Activated T-cell treated with anti-CD3 and anti-CD28 coated beads, Interleukin-2, amount 50 U/mL, for 72 hours (primary cell): ENCODE results near the gene ZNF835. TPM values are rescaled to one million over a fixed set of nuclear protein-coding genes. Genes with fewer than 3 reads are reported as not detected.

ENCODE experiments used
- ATAC-seq, 2 donors: fragments of 150-1000 bp; cut with Tn5 transposase; replicated peaks in 1 of 2; 2 replicates each; pipeline ENCODE4 v1.10.0; 2021; ENCODE audit warnings: moderate library complexity in 2 of 2, mild to moderate bottlenecking in 1 of 2
- DNase-seq, 2 donors: peaks; one replicate each; pipeline ENCODE4 v3.0.0; 2021 to 2022; ENCODE audit warnings: mixed read lengths in 1 of 2
- H3K27ac Mint-ChIP-seq: one replicate; pipeline ENCODE4 v1.8.0; 2022; ENCODE audit warnings: mild to moderate bottlenecking, moderate library complexity, mixed read lengths
- H3K27me3 Mint-ChIP-seq: one replicate; pipeline ENCODE4 v1.8.0; 2022; ENCODE audit warnings: low read depth, mixed read lengths
- H3K36me3 Mint-ChIP-seq, 2 donors: one replicate each; pipeline ENCODE4 v1.8.0; 2022; ENCODE audit warnings: mixed read lengths in 2 of 2, mild to moderate bottlenecking in 1 of 2; ENCODE audit not compliant: insufficient read depth in 2 of 2
- H3K4me1 Mint-ChIP-seq: one replicate; pipeline ENCODE4 v1.8.0; 2022; ENCODE audit warnings: low read depth, mixed read lengths
- H3K4me3 Mint-ChIP-seq, 2 donors: one replicate each; pipeline ENCODE4 v1.8.0; 2022; ENCODE audit warnings: mild to moderate bottlenecking in 2 of 2, mixed read lengths in 2 of 2, moderate library complexity in 2 of 2
- H3K9me3 Mint-ChIP-seq, 2 donors: one replicate each; pipeline ENCODE4 v1.8.0; 2022; ENCODE audit warnings: mixed read lengths in 2 of 2
- total RNA-seq, 2 donors: library from RNA; stranded (reverse); gene quantifications; one replicate each; pipeline ENCODE4 v1.2.3, GENCODE V29; 2022

ZNF835 gene
- total RNA-seq, 2 donors from 2014 or later: 0.53 to 1.3 TPM

DNA sequence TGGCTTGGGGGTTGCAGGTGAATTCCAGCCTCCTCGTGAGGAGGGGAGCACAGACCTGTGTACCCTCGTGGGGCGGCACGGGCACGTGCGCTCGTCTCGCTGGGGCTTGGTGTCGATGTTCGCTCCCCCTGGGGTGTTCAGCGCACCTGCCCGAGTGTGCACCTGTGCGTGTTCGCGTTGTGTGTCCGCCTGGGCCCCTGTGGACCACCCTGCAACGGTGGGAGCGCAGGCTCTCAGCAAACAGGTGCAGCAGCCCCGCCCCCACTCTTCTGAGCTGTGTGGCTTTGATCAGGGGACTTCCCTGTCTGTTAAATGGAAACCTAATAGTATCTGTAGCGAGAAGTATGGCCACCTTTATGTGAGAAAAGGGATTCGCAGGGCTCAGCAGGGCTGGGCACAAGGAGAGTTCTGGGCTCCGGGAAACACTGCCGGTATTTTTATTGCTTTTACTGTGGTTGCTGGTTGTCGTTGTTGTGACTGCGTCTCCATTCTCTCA, 28.0 kb downstream of the ZNF835 start:
- peaks cover 30 to 35% of the 10 kb centered on the region in 2 donors for H3K9me3 Mint-ChIP-seq
- no peak for DNase-seq
- peaks cover 9% of the 10 kb centered on the region for H3K27me3 Mint-ChIP-seq
- no peak for ATAC-seq
- peaks cover 38 to 40% of the 10 kb centered on the region in 2 donors for H3K36me3 Mint-ChIP-seq
- no peak overlapping the region for H3K27ac Mint-ChIP-seq
- no peak overlapping the region for H3K4me3 Mint-ChIP-seq
- peaks cover 5% of the 10 kb centered on the region for H3K4me1 Mint-ChIP-seq

DNA sequence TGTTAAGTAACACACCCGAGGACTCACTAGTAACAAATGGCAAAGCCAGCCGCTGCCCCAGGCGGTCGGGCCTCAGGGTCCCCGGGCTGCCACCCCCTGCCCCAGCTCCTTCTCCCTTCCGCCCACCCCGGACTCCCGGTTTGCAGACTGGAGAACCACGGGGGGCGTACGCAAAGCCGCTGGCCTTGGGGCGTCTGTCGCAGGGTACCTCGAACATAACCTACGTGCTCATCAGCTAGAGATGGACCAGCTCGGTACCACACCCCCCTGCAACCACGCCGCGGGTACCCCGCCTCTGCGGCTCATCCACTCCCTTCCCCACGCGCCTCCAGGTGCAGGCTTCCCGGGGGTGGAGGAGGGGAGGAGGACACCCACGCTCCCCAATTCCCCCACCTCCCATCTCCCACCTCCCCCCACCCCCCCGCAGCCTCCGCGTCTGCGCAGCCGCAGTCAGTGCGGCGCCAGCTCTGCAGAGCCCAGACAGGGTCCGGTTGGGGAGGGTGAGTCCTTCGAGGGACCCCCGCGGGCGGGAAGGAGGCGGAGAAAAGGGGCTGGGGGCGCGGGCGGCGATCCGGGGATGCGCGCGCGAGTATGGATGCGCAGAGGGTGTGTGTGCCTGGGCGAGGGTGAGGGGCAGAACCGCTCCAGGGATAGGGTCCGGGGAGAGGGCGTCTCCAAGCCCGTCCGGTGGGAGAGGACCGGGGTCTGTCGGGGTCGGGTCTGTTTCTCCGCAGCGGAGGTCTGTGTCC, 28.7 kb downstream of the ZNF835 start, which contains the start of gene SMIM17:
TSS of gene SMIM17 (plus strand) at position 449 of the 749 bp plus-strand sequence. CDS start 2,509 bp downstream, outside the sequence.
- Mint-ChIP-seq H3K9me3 (peaks cover 28 to 30% of the 10 kb centered on the region in 2 donors), H3K4me1 (peaks cover 5% of the 10 kb centered on the region), H3K36me3 (peaks cover 35 to 40% of the 10 kb centered on the region in 2 donors), H3K27me3 (peaks cover 9% of the 10 kb centered on the region), H3K27ac (no peak within 1 kb of the TSS), H3K4me3 (no peak within 1 kb of the TSS)
- DNase-seq (no peak), ATAC-seq (no peak)

DNA sequence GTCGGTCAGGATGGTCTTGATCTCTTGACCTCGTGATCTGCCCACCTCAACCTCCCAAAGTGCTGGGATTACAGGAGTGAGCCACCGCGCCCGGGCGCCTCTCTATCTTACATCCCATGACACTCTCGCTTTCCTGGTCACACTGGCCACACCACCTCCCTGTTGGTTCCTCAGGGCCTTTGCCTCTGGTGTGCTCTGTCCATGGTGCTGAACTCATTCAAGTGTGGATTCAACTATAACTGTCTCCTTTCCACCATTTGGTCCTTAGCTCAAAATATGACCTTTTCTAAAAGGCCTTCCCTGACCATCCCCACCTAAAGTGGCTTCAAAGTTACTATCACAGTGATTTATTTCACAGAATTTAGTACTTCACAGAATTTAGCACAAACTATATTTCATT, 32.3 kb downstream of the ZNF835 start:
- no peak for DNase-seq
- H3K27ac Mint-ChIP-seq: no peak overlapping the region
- peaks cover 5% of the 10 kb centered on the region for H3K4me1 Mint-ChIP-seq
- no peak for ATAC-seq
- H3K9me3 Mint-ChIP-seq: peaks cover 15 to 18% of the 10 kb centered on the region in 2 donors
- peaks cover 6% of the 10 kb centered on the region for H3K27me3 Mint-ChIP-seq
- no peak overlapping the region for H3K4me3 Mint-ChIP-seq
- H3K36me3 Mint-ChIP-seq: peaks cover 25 to 31% of the 10 kb centered on the region in 2 donors

GRCh38 chr19:56637976-56638555, 33.5 kb downstream of the ZNF835 start:
- Mint-ChIP-seq H3K4me1 (no peaks in the 10 kb centered on the region), H3K36me3 (peaks cover 23 to 30% of the 10 kb centered on the region in 2 donors), H3K27me3 (no peaks in the 10 kb centered on the region), H3K4me3 (no peak overlapping the region), H3K27ac (no peak overlapping the region), H3K9me3 (peaks cover 16 to 20% of the 10 kb centered on the region in 2 donors)
- ATAC-seq (peak in 1 of 2 donors; percentile 49), DNase-seq (peak; percentile 41 to 59)

- H3K4me1 Mint-ChIP-seq: no peaks in the 10 kb centered on the region
- ATAC-seq (no peak), DNase-seq (no peak)
- H3K9me3 Mint-ChIP-seq: peaks cover 23 to 24% of the 10 kb centered on the region in 2 donors
- H3K27me3 Mint-ChIP-seq: no peaks in the 10 kb centered on the region
- H3K36me3 Mint-ChIP-seq: peaks cover 22 to 25% of the 10 kb centered on the region in 2 donors
- no peak overlapping the region for H3K4me3 Mint-ChIP-seq
- H3K27ac Mint-ChIP-seq: no peak overlapping the region
These were observed 38.5 kb downstream of the ZNF835 start for GRCh38 chr19:56633021-56633420.

DNA sequence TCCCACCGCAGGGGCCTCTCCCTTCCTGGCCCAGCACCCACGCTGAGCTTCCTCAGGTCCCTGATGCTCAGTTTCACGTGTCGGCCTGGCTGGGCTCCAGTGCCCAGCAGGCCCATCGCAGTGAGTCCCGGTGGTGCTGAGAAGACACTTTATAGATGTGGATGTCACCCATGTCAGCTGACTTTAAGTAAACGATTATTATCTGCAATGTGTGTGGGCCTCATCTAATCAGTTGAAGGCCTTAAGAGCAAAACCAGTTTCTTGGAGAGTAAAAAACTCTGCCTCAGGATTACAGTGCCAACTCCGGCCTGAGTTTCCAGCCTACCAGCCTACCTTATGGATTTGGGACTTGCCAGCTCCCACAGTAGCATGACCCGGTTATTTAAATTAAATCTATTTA, 45.8 kb downstream of the ZNF835 start:
- Mint-ChIP-seq H3K9me3 (peaks cover 16 to 34% of the 10 kb centered on the region in 2 donors), H3K36me3 (peaks cover 31 to 46% of the 10 kb centered on the region in 2 donors), H3K27ac (no peak overlapping the region), H3K4me1 (no peaks in the 10 kb centered on the region), H3K4me3 (no peak overlapping the region), H3K27me3 (no peaks in the 10 kb centered on the region)
- ATAC-seq (no peak), DNase-seq (no peak)

GRCh38 chr19:56623006-56623405, 48.6 kb downstream of the ZNF835 start:
- DNase-seq (no peak), ATAC-seq (no peak)
- Mint-ChIP-seq H3K9me3 (peaks cover 14 to 37% of the 10 kb centered on the region in 2 donors), H3K27me3 (no peaks in the 10 kb centered on the region), H3K27ac (no peak overlapping the region), H3K36me3 (peaks cover 43 to 51% of the 10 kb centered on the region in 2 donors), H3K4me3 (no peak overlapping the region), H3K4me1 (no peaks in the 10 kb centered on the region)

DNA sequence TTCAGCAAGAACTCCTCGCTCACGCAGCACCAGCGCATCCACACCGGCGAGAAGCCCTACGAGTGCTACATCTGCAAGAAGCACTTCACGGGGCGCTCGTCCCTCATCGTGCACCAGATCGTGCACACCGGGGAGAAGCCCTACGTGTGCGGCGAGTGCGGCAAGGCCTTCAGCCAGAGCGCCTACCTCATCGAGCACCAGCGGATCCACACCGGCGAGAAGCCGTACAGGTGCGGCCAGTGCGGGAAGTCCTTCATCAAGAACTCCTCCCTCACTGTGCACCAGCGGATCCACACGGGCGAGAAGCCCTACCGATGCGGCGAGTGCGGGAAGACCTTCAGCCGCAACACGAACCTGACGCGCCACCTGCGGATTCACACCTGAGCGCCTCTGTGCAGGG, 49.2 kb downstream of the ZNF835 start:
- Mint-ChIP-seq H3K27me3 (no peaks in the 10 kb centered on the region), H3K4me3 (no peak overlapping the region), H3K36me3 (peaks cover 45 to 55% of the 10 kb centered on the region in 2 donors), H3K27ac (no peak overlapping the region), H3K9me3 (peaks cover 14 to 37% of the 10 kb centered on the region in 2 donors), H3K4me1 (no peaks in the 10 kb centered on the region)
- DNase-seq (no peak), ATAC-seq (no peak)

GRCh38 chr19:56619121-56619520, 52.4 kb downstream of the ZNF835 start:
- no peak overlapping the region for H3K27ac Mint-ChIP-seq
- no peaks in the 10 kb centered on the region for H3K27me3 Mint-ChIP-seq
- peaks cover 12 to 51% of the 10 kb centered on the region in 2 donors for H3K9me3 Mint-ChIP-seq
- no peak overlapping the region for H3K4me3 Mint-ChIP-seq
- ATAC-seq (no peak), DNase-seq (no peak)
- H3K36me3 Mint-ChIP-seq: peaks cover 58 to 68% of the 10 kb centered on the region in 2 donors
- H3K4me1 Mint-ChIP-seq: no peaks in the 10 kb centered on the region

DNA sequence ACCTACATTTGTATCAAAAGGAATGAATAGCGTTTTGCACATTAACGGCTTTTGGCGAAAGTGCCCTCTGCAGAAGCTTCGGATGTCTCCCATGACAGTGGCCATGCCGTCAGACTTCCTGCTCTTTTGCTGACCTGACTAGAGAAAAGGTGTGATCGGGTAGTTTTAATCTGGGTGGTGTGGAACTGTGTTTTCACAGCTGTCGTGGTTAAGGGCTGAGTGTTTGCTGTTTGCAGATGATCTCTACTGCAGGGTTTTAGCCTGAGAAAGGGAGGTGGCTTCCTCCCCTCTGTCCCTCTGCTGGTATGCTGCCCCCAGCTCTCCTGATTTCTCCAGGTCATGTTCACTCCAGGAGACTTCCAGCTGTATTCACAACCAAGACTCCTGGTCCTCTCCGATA, 54.0 kb downstream of the ZNF835 start:
- no peaks in the 10 kb centered on the region for H3K4me1 Mint-ChIP-seq
- H3K27me3 Mint-ChIP-seq: no peaks in the 10 kb centered on the region
- H3K9me3 Mint-ChIP-seq: peaks cover 17 to 57% of the 10 kb centered on the region in 2 donors
- no peak overlapping the region for H3K27ac Mint-ChIP-seq
- H3K4me3 Mint-ChIP-seq: no peak overlapping the region
- DNase-seq (no peak), ATAC-seq (no peak)
- H3K36me3 Mint-ChIP-seq: peaks cover 62 to 71% of the 10 kb centered on the region in 2 donors

DNA sequence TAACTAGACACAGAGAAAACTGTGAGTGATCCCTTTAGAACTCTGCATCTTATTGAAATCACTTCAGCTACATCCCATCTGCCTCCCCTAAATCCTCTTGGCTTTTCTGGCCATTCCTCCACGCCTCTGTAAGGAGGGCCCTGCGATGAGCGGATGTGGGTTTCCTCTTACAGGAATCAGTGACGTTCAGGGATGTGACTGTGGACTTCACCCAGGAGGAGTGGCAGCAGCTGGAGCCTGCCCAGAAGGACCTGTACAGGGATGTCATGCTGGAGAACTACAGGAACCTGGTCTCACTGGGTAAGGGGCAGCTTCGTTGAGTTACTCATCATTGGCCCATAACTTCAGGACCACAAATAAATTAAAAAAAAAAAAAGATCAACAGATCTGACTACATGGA, 57.9 kb downstream of the ZNF835 start:
- ATAC-seq (no peak), DNase-seq (no peak)
- Mint-ChIP-seq H3K27me3 (no peaks in the 10 kb centered on the region), H3K9me3 (peaks cover 17 to 56% of the 10 kb centered on the region in 2 donors), H3K27ac (no peak overlapping the region), H3K36me3 (peaks cover 64 to 75% of the 10 kb centered on the region in 2 donors), H3K4me1 (no peaks in the 10 kb centered on the region), H3K4me3 (no peak overlapping the region)

DNA sequence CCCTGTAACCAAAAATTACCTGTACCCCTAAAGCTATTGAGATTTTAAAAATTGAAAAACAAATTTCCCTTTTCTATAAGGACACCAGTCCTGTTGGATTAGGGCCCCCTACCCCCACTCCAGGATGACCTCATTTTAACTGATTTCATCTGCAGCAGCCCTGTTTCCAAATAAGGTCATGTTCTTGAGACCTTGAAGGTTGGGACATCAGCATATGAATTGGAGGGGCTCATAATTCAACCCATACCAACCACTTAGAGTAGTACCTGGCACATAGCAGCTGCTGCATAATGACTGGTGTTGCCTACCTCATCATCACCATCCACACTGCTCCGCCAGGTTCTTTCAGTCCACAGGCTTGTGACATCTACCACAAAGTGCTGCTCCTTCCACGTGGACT, 58.8 kb downstream of the ZNF835 start:
- no peaks in the 10 kb centered on the region for H3K4me1 Mint-ChIP-seq

More for the DNA sequence above, 58.8 kb downstream of the ZNF835 start:
- DNase-seq: no peak
- no peak for ATAC-seq
- Mint-ChIP-seq H3K27me3 (no peaks in the 10 kb centered on the region), H3K9me3 (peaks cover 17 to 55% of the 10 kb centered on the region in 2 donors), H3K36me3 (peaks cover 61 to 74% of the 10 kb centered on the region in 2 donors), H3K4me3 (no peak overlapping the region), H3K27ac (no peak overlapping the region)
